Stimulated activated CD4-positive, alpha-beta T cell treated with anti-CD3 and anti-CD28 coated beads, TNF-alpha, amount 100 ng/mL, for 1 hour (primary cell): Measurements from ENCODE around the gene RNASE4.
"Not testable (repeated sequence)": the region's sequence is repeated elsewhere in the genome, so short reads cannot be mapped to it uniquely, and the experiment has no call there.

Source experiments
- DNase-seq, 3 donors: peaks; one replicate each; pipeline ENCODE4 v3.0.0-alpha.2; 2020; ENCODE audit warnings: low read depth in 3 of 3, low spot score in 1 of 3

The RNASE4 gene

DNA sequence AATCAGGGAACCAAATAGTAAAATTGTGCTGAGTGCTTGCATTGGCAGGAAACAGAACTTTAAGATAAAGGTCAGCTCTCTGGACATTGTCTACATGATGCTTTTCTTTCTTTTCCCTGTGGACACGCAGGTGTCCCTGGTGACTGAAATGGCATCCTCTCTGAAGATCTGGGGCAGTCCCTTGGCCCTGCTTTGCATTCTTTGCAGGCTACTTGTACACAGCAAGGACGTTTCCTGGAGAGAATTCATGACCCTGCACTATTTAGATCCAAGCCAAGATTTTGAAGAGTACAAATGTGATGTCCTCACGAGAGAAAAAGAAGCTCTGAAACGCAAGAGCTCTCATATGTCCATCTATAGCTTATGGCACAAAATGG lies 50.1 kb downstream of the RNASE4 start:
- no peak for DNase-seq

DNA sequence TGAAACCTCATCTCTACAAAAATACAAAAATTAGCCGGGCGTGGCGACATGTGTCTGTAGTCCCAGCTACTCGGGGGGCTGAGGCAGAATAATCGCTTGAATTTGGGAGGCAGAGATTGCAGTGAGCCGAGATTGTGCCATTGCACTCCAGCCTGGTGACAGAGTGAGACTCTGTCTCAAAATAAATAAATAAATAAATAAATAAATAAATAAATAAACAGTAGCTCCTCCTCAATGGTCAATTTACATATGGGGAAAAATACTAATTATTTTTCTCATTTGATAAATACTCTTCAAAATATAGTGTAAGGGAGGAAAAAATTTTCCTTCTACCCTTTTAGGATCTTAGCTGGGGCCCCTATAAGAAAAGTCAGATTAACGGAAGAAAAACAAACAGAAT lies 53.9 kb downstream of the RNASE4 start:
- not testable (repeated sequence) for DNase-seq

DNA sequence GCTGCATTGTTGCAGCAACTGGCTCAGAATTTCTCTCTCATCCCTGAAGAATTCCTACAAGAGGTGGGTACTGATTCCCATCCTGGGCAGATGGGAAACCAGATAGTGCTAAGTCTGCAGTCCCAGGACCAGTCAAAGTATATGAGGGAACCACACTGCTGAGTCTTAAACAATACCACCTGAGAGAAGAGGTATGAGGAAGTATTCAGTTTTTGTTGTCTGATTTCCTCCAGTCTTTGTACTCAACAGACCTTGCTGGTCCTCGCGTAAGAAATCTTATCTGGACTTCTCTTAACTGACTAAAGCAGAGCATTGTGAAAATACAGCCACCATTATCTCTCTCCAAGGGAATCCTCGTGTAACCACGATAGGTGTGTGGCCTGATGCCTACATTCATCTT lies 57.8 kb downstream of the RNASE4 start:
- DNase-seq, result no peak

DNA sequence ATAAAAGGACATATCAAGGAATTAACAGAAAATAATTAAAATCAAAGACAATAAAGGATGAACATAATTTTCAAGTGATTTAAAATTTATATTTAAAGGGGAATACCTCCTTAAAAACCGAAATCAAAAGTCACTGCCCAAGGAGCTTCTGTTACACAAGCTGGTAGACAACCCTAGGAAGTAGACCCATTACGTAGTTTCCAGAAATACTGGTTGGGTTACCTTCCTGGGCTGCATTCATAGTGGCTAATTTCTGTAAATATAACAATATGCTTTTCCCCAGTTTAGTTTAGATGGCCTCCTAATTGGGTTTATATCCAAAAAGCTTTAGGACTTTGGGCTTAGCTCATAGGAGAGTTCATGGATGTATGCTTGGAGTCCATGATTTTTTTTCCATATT lies 59.2 kb downstream of the RNASE4 start:
- DNase-seq, result no peak

DNA sequence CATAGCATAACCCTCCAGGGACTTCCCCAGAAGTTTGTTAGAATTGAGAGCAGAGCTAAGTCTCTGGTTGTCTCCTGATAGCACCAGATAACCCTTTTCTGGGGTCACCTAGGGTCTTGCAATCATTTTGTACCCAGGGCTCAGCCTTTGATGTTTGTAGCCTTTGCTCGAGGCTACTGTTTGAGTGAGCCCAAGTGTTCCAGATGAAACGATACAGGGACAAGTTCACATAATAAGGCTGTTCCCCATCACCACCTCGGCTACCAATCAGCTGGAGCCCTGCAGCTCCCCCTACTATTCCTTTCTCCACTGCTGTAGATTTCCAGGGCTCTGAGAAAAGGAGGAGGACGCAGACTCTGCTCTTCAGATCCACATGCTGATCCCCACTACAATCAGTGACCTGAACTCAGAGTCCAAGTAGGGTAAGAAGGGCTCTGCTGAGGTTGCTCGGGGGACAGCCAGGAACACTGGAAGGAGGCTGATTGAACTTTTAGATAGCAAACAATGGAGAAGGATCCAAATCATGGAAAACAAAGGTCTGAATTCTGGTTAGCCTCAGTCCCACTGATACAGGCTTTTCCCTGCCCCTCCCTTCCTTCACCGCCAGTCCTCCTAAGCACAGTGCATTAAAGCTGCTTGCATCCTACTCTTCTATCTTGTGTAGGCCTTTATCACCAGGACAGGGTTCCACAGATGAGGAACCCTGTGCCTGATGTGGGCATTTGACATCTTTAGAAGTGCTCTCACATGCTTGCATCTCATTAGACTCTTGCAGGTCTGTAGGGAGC lies 61.4 kb downstream of the RNASE4 start, which contains the start of gene EDDM3A:
Gene EDDM3A, plus strand, starts transcription at position 317 of the 788 bp plus-strand sequence. CDS start 1,694 bp downstream, outside the sequence.
- no peak for DNase-seq

DNA sequence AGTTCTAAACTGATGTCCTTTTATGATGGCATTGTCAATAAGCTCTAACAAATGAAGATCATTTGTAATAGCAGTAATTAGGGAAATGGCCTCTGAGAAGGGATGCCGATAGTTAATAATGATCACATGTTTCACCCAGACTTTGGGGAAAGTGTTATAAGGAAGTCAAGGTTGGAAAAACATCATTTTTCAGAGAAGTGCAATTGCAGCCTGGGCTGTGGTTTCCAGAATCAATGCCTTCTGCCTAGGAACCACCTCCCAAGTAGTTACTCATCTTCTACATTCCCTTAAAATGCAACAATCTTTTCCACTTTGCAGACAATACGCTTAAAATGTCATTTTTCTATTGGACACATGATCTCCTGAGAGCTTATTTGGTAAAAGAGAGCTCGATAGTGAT lies 62.2 kb downstream of the RNASE4 start:
- no peak for DNase-seq

DNA sequence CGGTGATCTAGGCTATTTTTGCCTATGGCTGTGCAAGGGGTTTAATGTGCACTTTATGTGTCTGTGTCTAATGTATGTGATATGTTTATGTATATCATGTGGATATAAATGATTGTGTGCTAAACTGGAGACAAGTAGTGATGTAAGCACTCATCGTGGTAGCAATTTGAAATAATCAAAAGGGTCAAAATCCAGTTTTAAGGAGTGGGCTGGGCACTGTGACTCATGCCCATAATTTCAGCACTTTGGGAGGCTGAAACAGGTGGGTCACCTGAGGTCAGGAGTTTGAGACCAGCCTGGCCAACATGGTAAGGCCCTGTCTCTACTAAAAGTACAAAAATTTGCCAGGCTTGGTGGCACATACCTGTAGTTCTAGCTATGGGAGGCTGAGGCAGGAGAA lies 64.1 kb downstream of the RNASE4 start:
- DNase-seq, result no peak

DNA sequence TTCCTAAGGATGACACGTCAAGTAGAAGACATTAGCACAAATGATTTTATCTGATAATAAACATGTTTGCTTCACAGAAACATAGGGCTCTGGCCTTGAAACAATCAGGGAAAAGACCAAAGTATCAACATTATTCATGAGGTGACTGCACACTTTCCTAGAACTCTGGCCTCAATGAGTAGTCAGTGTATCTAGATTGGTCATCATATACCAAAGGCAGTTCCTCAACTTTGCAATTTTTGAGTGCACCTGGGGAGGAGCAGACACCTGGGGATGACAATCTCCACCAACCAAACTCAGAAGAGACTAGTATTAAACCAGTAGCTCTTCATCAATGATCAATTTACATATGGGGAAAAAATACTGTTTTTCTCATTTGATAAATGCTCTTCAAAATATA lies 65.8 kb downstream of the RNASE4 start:
- DNase-seq, result no peak
